Activated naive CD4-positive, alpha-beta T cell treated with anti-CD3 and anti-CD28 coated beads for 36 hours (primary cell): Measurements from ENCODE around the gene VSTM2L. TPM values are rescaled to one million over a fixed set of nuclear protein-coding genes. Genes with fewer than 3 reads are reported as not detected.

Source experiments
- CTCF ChIA-PET: fragments of 350-600 bp; sonication (Branson Sonifier 250); formaldehyde crosslinking; loops from one replicate; lab custom pipeline; 2021; ENCODE audit warnings: antibody characterized with exemption; lab: Charles Lee
- DNase-seq: peaks from one replicate; pipeline ENCODE4 v3.0.0-alpha.2; 2020
- H3K27ac Mint-ChIP-seq: one replicate; pipeline ENCODE4 v1.8.0; 2021; ENCODE audit warnings: mild to moderate bottlenecking, mixed read lengths
- H3K27me3 Mint-ChIP-seq: one replicate; pipeline ENCODE4 v1.8.0; 2021; ENCODE audit warnings: low read depth, mixed read lengths
- H3K36me3 Mint-ChIP-seq: one replicate; pipeline ENCODE4 v1.8.0; 2021; ENCODE audit warnings: low read depth, mixed read lengths
- H3K4me1 Mint-ChIP-seq: one replicate; pipeline ENCODE4 v1.8.0; 2021; ENCODE audit warnings: low read depth, mixed read lengths
- H3K4me3 Mint-ChIP-seq: one replicate; pipeline ENCODE4 v1.8.0; 2021; ENCODE audit warnings: mild to moderate bottlenecking, moderate library complexity, mixed read lengths
- H3K9me3 Mint-ChIP-seq: one replicate; pipeline ENCODE4 v1.8.0; 2021; ENCODE audit warnings: mixed read lengths
- intact Hi-C: fragments of 100-400 bp; cut with micrococcal nuclease; formaldehyde crosslinking; loops from one replicate; pipeline ENCODE4 v1.15.1; 2023
- total RNA-seq, 2 experiments: library from RNA; stranded (reverse); gene quantifications; one replicate each; pipeline ENCODE4 v1.2.3, GENCODE V29; 2021

Gene VSTM2L
- total RNA-seq, 2 experiments from 2014 or later: not detected

- Mint-ChIP-seq H3K27me3 (no peaks in the 10 kb centered on the region), H3K4me3 (no peak overlapping the region), H3K4me1 (no peaks in the 10 kb centered on the region), H3K9me3 (no peaks in the 10 kb centered on the region), H3K27ac (no peak overlapping the region), H3K36me3 (peaks cover 16% of the 10 kb centered on the region)
- CTCF ChIA-PET: no interaction called here
- DNase-seq: no peak
- intact Hi-C loops: no loop called here
These were observed 32.6 kb upstream of the VSTM2L start for GRCh38 chr20:37870294-37870693.

DNA sequence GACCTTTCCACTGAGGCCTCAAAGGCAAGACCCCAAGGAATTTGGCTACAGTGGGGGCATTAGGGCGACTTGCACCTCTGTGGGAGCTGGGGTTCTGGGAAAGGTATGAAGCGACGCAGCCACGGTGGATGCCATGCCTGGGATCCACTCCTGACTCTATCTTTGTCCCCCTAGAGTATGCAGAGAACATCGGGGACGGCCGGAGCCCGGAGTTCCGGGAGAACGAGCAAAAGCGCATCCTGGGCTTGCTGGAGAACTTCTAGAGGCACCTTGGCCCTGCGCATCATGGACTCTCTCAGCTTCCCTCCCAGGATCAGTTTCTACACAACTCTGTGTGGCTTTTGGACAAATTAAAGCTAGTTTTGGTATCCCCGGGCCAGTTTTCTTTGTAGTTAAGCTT, 31.2 kb upstream of the VSTM2L start:
- no peak overlapping the region for H3K27ac Mint-ChIP-seq
- peaks cover 16% of the 10 kb centered on the region for H3K36me3 Mint-ChIP-seq
- no peaks in the 10 kb centered on the region for H3K27me3 Mint-ChIP-seq
- DNase-seq: no peak
- CTCF ChIA-PET: no interaction called here
- intact Hi-C loops: no loop called here
- no peaks in the 10 kb centered on the region for H3K9me3 Mint-ChIP-seq
- no peaks in the 10 kb centered on the region for H3K4me1 Mint-ChIP-seq
- H3K4me3 Mint-ChIP-seq: no peak overlapping the region

DNA sequence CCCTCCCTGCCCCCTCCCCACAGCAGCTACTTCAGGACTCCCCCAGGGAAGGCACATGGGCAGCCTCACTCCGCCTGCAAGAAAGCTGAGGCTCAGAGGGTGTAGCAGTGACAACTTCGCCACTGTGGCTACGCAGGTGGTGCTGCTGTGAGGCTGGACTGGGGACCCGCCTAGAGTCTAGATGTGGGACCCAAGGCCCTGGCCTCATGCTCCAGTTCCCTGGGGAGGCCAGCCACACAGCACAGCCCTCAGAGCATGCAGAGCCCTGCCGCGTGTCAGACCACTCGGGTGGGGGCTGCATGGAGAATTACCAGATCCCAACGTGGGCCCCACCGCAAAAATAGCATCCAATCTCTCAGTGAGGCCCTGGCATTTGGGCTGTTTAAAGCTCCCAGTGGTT, 30.8 kb upstream of the VSTM2L start:
- CTCF ChIA-PET: no interaction called here
- no peaks in the 10 kb centered on the region for H3K27me3 Mint-ChIP-seq
- H3K27ac Mint-ChIP-seq: no peak overlapping the region
- H3K4me3 Mint-ChIP-seq: no peak overlapping the region
- no peak for DNase-seq
- no peaks in the 10 kb centered on the region for H3K9me3 Mint-ChIP-seq
- H3K36me3 Mint-ChIP-seq: peaks cover 16% of the 10 kb centered on the region
- intact Hi-C loops: no loop called here
- no peaks in the 10 kb centered on the region for H3K4me1 Mint-ChIP-seq

DNA sequence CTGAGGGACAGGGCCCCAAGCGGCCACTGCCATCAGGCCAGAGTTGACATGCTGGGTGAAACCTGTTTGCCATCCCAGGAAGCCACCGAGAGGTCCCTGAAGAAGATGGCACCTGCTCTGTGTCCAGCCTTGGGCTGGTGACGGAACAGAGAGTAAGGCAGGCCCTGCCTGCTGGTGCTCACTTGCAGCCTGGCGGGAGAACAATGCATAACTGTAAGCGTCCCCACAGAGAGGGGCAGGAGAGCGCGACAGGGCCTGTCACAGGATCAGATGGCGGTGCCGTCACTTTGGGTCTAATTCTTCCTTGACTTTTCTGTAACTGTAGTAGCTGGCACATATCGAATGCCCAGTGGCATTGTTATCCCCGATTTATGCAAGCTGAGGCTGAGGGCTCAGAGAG, 29.0 kb upstream of the VSTM2L start:
- DNase-seq: no peak
- Mint-ChIP-seq H3K4me3 (no peak overlapping the region), H3K4me1 (no peaks in the 10 kb centered on the region), H3K36me3 (peaks cover 14% of the 10 kb centered on the region), H3K9me3 (no peaks in the 10 kb centered on the region), H3K27ac (no peak overlapping the region), H3K27me3 (no peaks in the 10 kb centered on the region)
- intact Hi-C loops: no loop called here
- CTCF ChIA-PET: no interaction called here

- CTCF ChIA-PET: no interaction called here
- Mint-ChIP-seq H3K27ac (no peak overlapping the region), H3K27me3 (no peaks in the 10 kb centered on the region), H3K36me3 (peaks cover 10% of the 10 kb centered on the region), H3K4me1 (no peaks in the 10 kb centered on the region), H3K4me3 (no peak overlapping the region), H3K9me3 (no peaks in the 10 kb centered on the region)
- no peak for DNase-seq
- intact Hi-C loops: no loop called here
These were observed 27.3 kb upstream of the VSTM2L start for GRCh38 chr20:37875460-37876175.

DNA sequence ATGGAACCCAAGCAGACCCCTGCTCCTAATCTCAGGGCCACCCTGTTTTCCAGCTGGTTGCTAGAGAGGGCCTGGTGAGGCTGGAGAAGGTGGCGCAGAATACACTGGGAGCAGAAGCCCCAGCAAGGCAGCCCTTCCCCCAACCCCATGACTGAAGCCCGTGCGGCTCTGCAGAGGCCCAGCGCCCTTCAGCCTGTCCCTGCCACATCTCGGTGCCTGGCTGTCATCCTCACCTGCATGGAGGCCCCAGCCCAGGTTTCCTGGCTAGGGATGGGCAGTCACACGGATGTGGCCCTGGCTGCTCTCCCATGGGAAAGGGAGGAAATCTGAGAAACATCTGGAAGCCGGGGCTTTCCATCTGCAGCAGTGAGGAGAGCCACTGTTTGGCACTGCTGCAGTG, 26.1 kb upstream of the VSTM2L start:
- Mint-ChIP-seq H3K27me3 (no peaks in the 10 kb centered on the region), H3K36me3 (peaks cover 3% of the 10 kb centered on the region)
- CTCF ChIA-PET: interaction anchor here (0.6 kb wide), 1 partner anchor 1884 kb away, joined by 4 read pairs; no protein-coding TSS in a partner anchor

GRCh38 chr20:37877832-37878772, 24.8 kb upstream of the VSTM2L start:
- Mint-ChIP-seq H3K27ac (no peak overlapping the region), H3K9me3 (no peaks in the 10 kb centered on the region), H3K4me3 (no peak overlapping the region), H3K27me3 (no peaks in the 10 kb centered on the region), H3K36me3 (peaks cover 3% of the 10 kb centered on the region), H3K4me1 (no peaks in the 10 kb centered on the region)
- no peak for DNase-seq
- intact Hi-C loops: no loop called here
- CTCF ChIA-PET: no interaction called here

More for the DNA sequence above, 26.1 kb upstream of the VSTM2L start:
- H3K9me3 Mint-ChIP-seq: no peaks in the 10 kb centered on the region
- H3K4me3 Mint-ChIP-seq: no peak overlapping the region
- H3K4me1 Mint-ChIP-seq: no peaks in the 10 kb centered on the region
- no peak for DNase-seq
- intact Hi-C loops: no loop called here
- H3K27ac Mint-ChIP-seq: no peak overlapping the region

DNA sequence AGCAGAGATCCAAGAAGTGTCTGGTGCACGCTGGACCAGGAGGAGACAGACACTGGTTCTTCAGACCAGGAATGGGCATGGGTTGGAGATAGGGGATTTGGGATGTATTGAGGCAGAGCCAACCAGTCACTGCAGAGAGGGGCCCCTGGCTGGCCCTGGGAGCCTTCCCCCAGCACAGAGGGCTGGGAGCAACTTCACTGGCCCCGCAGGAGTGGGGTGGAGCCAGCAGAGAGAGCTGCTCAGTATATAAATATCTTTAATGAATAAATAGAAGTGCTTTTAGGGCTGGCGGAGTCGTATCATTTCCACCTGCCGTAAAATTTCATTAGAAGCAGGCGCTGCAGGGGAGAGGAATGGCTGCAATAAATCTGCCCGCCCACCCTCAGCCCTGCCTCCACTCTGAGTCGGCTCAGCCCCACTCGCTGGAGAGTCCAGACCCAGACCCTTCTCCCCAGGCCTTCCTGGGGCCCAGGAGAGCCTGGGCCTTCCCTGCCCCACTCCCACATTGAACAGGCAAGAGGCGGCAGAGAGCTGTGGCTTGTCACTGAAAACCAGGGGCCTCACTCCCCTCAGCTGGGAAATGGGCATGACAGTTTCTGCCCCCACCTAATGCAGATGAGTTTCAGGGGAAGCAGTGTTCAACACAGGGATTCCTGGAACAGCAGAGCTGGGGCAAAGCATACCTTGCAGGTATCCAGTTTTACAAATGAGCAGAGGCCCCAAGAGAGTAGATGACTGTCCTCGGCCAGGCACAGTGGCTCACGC, 23.9 kb upstream of the VSTM2L start:
- no peak for DNase-seq
- Mint-ChIP-seq H3K4me1 (no peaks in the 10 kb centered on the region), H3K9me3 (no peaks in the 10 kb centered on the region), H3K27ac (no peak overlapping the region), H3K27me3 (no peaks in the 10 kb centered on the region), H3K36me3 (peaks cover 3% of the 10 kb centered on the region), H3K4me3 (no peak overlapping the region)
- intact Hi-C loops: no loop called here
- CTCF ChIA-PET: no interaction called here

DNA sequence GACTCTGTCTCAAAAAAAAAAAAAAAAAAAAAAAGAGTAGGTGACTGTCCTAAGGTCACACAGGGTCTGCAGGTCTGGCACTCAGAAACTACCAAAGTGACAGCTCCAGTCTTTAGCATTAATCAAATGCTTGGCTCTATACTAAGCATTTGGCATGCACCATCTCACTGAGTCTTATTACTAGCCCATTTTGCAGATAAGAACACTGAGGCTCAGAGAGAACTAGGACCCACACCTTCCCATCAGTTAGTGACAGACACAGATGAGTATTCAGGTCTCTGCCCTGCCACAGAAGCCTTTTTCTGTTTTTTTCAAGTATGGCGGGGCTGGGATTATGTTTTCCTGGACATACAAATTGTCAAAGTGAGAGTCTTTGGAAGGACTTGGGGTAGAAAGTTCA, 23.1 kb upstream of the VSTM2L start:
- H3K4me3 Mint-ChIP-seq: no peak overlapping the region
- no peaks in the 10 kb centered on the region for H3K4me1 Mint-ChIP-seq
- no peak for DNase-seq
- intact Hi-C loops: no loop called here
- no peak overlapping the region for H3K27ac Mint-ChIP-seq
- no peaks in the 10 kb centered on the region for H3K9me3 Mint-ChIP-seq
- H3K27me3 Mint-ChIP-seq: no peaks in the 10 kb centered on the region
- no peaks in the 10 kb centered on the region for H3K36me3 Mint-ChIP-seq
- CTCF ChIA-PET: no interaction called here

DNA sequence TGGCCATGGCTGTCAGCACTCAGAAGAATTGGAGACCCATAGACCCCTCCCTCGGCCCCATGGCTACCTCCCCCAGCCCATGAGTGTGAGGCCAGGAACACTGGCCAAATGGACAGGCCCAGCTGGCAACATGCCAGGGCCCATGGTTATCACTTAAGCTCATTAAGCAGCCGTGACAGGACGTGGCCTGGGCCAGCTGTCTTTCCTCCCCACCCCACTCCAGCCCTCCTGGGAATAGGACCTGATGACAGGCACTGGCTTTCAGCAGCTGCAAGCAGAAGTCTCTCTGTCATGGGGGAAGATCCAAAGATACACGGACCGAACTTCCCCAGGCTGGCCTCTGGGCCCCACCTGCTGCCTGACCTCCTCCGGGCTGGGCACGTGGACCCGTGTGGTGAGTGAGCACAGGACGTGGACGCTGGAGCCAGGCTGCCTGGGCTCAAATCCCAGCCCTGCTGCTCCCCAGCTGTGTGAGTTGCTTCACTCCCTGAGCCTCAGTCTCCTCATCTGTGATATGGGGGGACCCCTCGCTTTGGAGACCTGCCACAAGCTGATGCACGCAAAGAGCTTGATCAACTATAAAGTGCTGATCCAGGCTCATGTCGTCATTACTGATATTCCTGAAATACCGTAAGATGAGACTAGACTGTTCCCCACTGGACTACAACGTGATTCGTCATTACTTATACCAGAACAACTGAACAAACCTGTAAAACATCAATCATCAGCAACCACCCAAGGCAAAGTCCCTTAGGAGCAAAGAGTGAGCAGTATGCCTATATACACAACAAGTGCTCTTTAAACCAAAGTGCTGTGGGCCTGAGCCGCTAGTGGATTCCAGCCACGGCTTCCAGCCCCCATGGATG, 22.0 kb upstream of the VSTM2L start:
- Mint-ChIP-seq H3K4me3 (no peak overlapping the region), H3K4me1 (no peaks in the 10 kb centered on the region), H3K27me3 (no peaks in the 10 kb centered on the region), H3K36me3 (no peaks in the 10 kb centered on the region), H3K9me3 (no peaks in the 10 kb centered on the region), H3K27ac (no peak overlapping the region)
- CTCF ChIA-PET: no interaction called here
- DNase-seq: no peak
- intact Hi-C loops: no loop called here

GRCh38 chr20:37881601-37882343, 21.2 kb upstream of the VSTM2L start:
- Mint-ChIP-seq H3K36me3 (no peaks in the 10 kb centered on the region), H3K27me3 (no peaks in the 10 kb centered on the region), H3K4me1 (no peaks in the 10 kb centered on the region), H3K4me3 (no peak overlapping the region), H3K27ac (no peak overlapping the region), H3K9me3 (no peaks in the 10 kb centered on the region)
- intact Hi-C loops: no loop called here
- CTCF ChIA-PET: no interaction called here
- no peak for DNase-seq
